ENCODE data around the gene CTTN.
A peak's percentile ranks its signal among the peaks of the same experiment; 100 is the strongest.

CTTN gene

GRCh38 chr11:70397983-70398833 is at the start of gene CTTN:
Gene CTTN, plus strand, starts transcription at chr11:70398529. Its CDS starts 8,769 bp downstream, at chr11:70407298.
- DNase-seq (ENCODE audit: low read depth in 2 of 2): peak; percentile 68

GRCh38 chr11:70348608-70349007 is 49.7 kb upstream of the CTTN start:
- no peak for DNase-seq (ENCODE audit: low read depth in 2 of 2)

- DNase-seq (ENCODE audit: low read depth in 2 of 2): no peak
These were observed 46.7 kb upstream of the CTTN start for GRCh38 chr11:70351646-70352045.

GRCh38 chr11:70352100-70352499 is 46.2 kb upstream of the CTTN start:
- no peak for DNase-seq (ENCODE audit: low read depth in 2 of 2)

GRCh38 chr11:70352601-70353000 is 45.7 kb upstream of the CTTN start:
- DNase-seq (ENCODE audit: low read depth in 2 of 2): no peak

GRCh38 chr11:70353329-70353728 is 45.0 kb upstream of the CTTN start:
- DNase-seq (ENCODE audit: low read depth in 2 of 2): no peak

GRCh38 chr11:70353900-70354568 is 44.3 kb upstream of the CTTN start:
- no peak for DNase-seq (ENCODE audit: low read depth in 2 of 2)

GRCh38 chr11:70354629-70355028 is 43.7 kb upstream of the CTTN start:
- DNase-seq (ENCODE audit: low read depth in 2 of 2): no peak

- no peak for DNase-seq (ENCODE audit: low read depth in 2 of 2)
These were observed 39.6 kb upstream of the CTTN start for GRCh38 chr11:70358753-70359152.

- no peak for DNase-seq (ENCODE audit: low read depth in 2 of 2)
These were observed 38.7 kb upstream of the CTTN start for GRCh38 chr11:70359451-70360205.

GRCh38 chr11:70360211-70360610 is 38.1 kb upstream of the CTTN start:
- DNase-seq (ENCODE audit: low read depth in 2 of 2): no peak

GRCh38 chr11:70364178-70364577 is 34.2 kb upstream of the CTTN start:
- DNase-seq (ENCODE audit: low read depth in 2 of 2): no peak

- DNase-seq (ENCODE audit: low read depth in 2 of 2): peak; percentile 50 to 61
These were observed 33.4 kb upstream of the CTTN start for GRCh38 chr11:70364745-70365543.

GRCh38 chr11:70365544-70365927 is 32.8 kb upstream of the CTTN start:
- DNase-seq (ENCODE audit: low read depth in 2 of 2): no peak

GRCh38 chr11:70367071-70367470 is 31.3 kb upstream of the CTTN start:
- DNase-seq (ENCODE audit: low read depth in 2 of 2): no peak

- no peak for DNase-seq (ENCODE audit: low read depth in 2 of 2)
These were observed 29.4 kb upstream of the CTTN start for GRCh38 chr11:70368961-70369360.

- no peak for DNase-seq (ENCODE audit: low read depth in 2 of 2)
These were observed 27.1 kb upstream of the CTTN start for GRCh38 chr11:70371241-70371640.

GRCh38 chr11:70372076-70372475 is 26.3 kb upstream of the CTTN start:
- DNase-seq (ENCODE audit: low read depth in 2 of 2): no peak

GRCh38 chr11:70376621-70377020 is 21.7 kb upstream of the CTTN start:
- no peak for DNase-seq (ENCODE audit: low read depth in 2 of 2)

- DNase-seq (ENCODE audit: low read depth in 2 of 2): no peak
These were observed 20.7 kb upstream of the CTTN start for GRCh38 chr11:70377645-70378044.

GRCh38 chr11:70378506-70379134 is 19.7 kb upstream of the CTTN start:
- no peak for DNase-seq (ENCODE audit: low read depth in 2 of 2)
